Natural killer cell treated with Interleukin-12 subunit alpha and Interleukin-12 subunit beta and Interleukin-15 and Interleukin-18, amount 100 ng/mL, for 72 hours (primary cell): ENCODE results near the gene SCGB1A1. TPM values are rescaled to one million over a fixed set of nuclear protein-coding genes. Genes with fewer than 3 reads are reported as not detected.

Source experiments
- total RNA-seq, 2 donors: library from RNA; stranded (reverse); gene quantifications; one replicate each; pipeline ENCODE4 v1.2.3, GENCODE V29; 2022

SCGB1A1 gene
- total RNA-seq, 2 donors from 2014 or later, result not detected

Other genes starting within 250 kb of the SCGB1A1 start
- not detected for gene SCGB1D1, start 228.8 kb upstream of the SCGB1A1 start, total RNA-seq
- not detected for gene SCGB2A1, start 210.4 kb upstream of the SCGB1A1 start, total RNA-seq
- not detected for gene SCGB1D2, start 176.8 kb upstream of the SCGB1A1 start, total RNA-seq
- not detected for gene SCGB2A2, start 148.9 kb upstream of the SCGB1A1 start, total RNA-seq
- not detected for gene SCGB1D4, start 120.0 kb upstream of the SCGB1A1 start, total RNA-seq
- gene ASRGL1, start 81.6 kb upstream of the SCGB1A1 start, total RNA-seq, result 1 to 10 TPM; 7.2 to 7.8 TPM
- gene AHNAK, start 127.8 kb downstream of the SCGB1A1 start, total RNA-seq, result 10 to 100 TPM; 49.2 to 60.0 TPM
- gene EEF1G, start 154.9 kb downstream of the SCGB1A1 start, total RNA-seq, result 1,000 to 10,000 TPM in 1 of 2 donors, 100 to 1,000 TPM in 1; 898 to 1,016 TPM
- 10 to 100 TPM; 24.1 to 35.7 TPM for gene TUT1, start 172.5 kb downstream of the SCGB1A1 start, total RNA-seq
- gene MTA2, start 182.8 kb downstream of the SCGB1A1 start, total RNA-seq, result 100 to 1,000 TPM; 234 to 259 TPM
- gene EML3, start 193.7 kb downstream of the SCGB1A1 start, total RNA-seq, result 100 to 1,000 TPM; 122 to 205 TPM
- gene ROM1, start 194.2 kb downstream of the SCGB1A1 start, total RNA-seq, result 1 to 10 TPM; 4.5 to 4.6 TPM
- gene B3GAT3, start 203.0 kb downstream of the SCGB1A1 start, total RNA-seq, result 10 to 100 TPM; 72.8 to 98.7 TPM
- gene GANAB, start 227.6 kb downstream of the SCGB1A1 start, total RNA-seq, result 100 to 1,000 TPM; 269 to 297 TPM
- gene INTS5, start 234.3 kb downstream of the SCGB1A1 start, total RNA-seq, result 10 to 100 TPM; 33.2 to 42.3 TPM
- gene C11orf98, start 246.2 kb downstream of the SCGB1A1 start, total RNA-seq, result 100 to 1,000 TPM; 131 to 149 TPM
- 100 to 1,000 TPM in 1 of 2 donors, 10 to 100 TPM in 1; 30.0 to 121 TPM for gene CSKMT, start 246.3 kb downstream of the SCGB1A1 start, total RNA-seq